H1 (cell line): ENCODE results near the gene KCNV2. TPM values are rescaled to one million over a fixed set of nuclear protein-coding genes. Genes with fewer than 3 reads are reported as not detected.

Experiments
- CTCF ChIA-PET: fragments of 300-600 bp; sonication (Branson Sonifier 250); formaldehyde crosslinking; loops from one replicate; lab custom pipeline; 2021; ENCODE audit not compliant: partially characterized antibody; lab: Charles Lee
- POLR2A ChIA-PET: fragments of 300-600 bp; sonication (Branson Sonifier 250); formaldehyde crosslinking; loops from one replicate; lab custom pipeline; 2021; ENCODE audit warnings: inconsistent platforms; ENCODE audit not compliant: partially characterized antibody; lab: Charles Lee
- DNase-seq, 2 experiments: peaks; one replicate each; pipeline versions ENCODE4 v3.0.0 to v3.0.0-alpha.2; 2010 to 2022; ENCODE audit warnings: low spot score in 2 of 2, low read depth in 1 of 2, mixed read lengths in 1 of 2
- FAIRE-seq: peaks from 2 replicates; lab custom pipeline; 2011; peaks lifted over from hg19 to GRCh38; lab: Jason Lieb, UNC
- H2AFZ ChIP-seq: 2 replicates; pipeline ENCODE4 v1.8.1; 2012; ENCODE audit warnings: low read length, inconsistent platforms
- H2AK5ac ChIP-seq: 2 replicates; pipeline ENCODE4 v1.6.1; 2013; ENCODE audit warnings: low read depth, low read length
- H2BK120ac ChIP-seq: replicated peaks from 2 replicates; pipeline ENCODE3; 2013; ENCODE audit warnings: low read depth, low read length, inconsistent platforms
- H2BK12ac ChIP-seq: 2 replicates; pipeline ENCODE4 v1.6.1; 2013; ENCODE audit warnings: low read depth, low read length
- H2BK15ac ChIP-seq: 2 replicates; pipeline ENCODE4 v1.6.1; 2013; ENCODE audit warnings: low read length
- H2BK20ac ChIP-seq: 2 replicates; pipeline ENCODE4 v1.6.1; 2013; ENCODE audit warnings: low read length
- H2BK5ac ChIP-seq: 2 replicates; pipeline ENCODE4 v1.6.1; 2013; ENCODE audit warnings: low read depth, low read length
- H3K14ac ChIP-seq: 2 replicates; pipeline ENCODE4 v1.6.1; 2013; ENCODE audit warnings: inconsistent platforms; ENCODE audit not compliant: insufficient read length
- H3K18ac ChIP-seq: 2 replicates; pipeline ENCODE4 v1.6.1; 2013; ENCODE audit warnings: low read length; ENCODE audit errors: extremely low read depth
- H3K23ac ChIP-seq: 2 replicates; pipeline ENCODE4 v1.6.1; 2013; ENCODE audit warnings: inconsistent platforms; ENCODE audit not compliant: insufficient read length
- H3K23me2 ChIP-seq: 2 replicates; pipeline ENCODE4 v1.6.1; 2013; ENCODE audit warnings: low read depth, low read length
- H3K27ac ChIP-seq: 2 replicates; pipeline ENCODE4 v1.6.1; 2011; ENCODE audit warnings: low read depth, low read length, inconsistent platforms
- H3K27me3 ChIP-seq, 4 experiments: replicated peaks in 1 of 4; 1 replicate in 1 of 4; 2 replicates in 3 of 4; pipeline versions ENCODE4 v1.6.1 to v1.8.1; 2011 to 2013; ENCODE audit warnings: low read length in 3 of 4, mild to moderate bottlenecking in 3 of 4, inconsistent platforms in 2 of 4, mixed read lengths in 2 of 4, moderate library complexity in 1 of 4; ENCODE audit not compliant: control insufficient read depth in 3 of 4, insufficient read depth in 3 of 4; ENCODE audit errors: extremely low read depth in 1 of 4
- H3K36me3 ChIP-seq, 4 experiments: 2 replicates each; pipeline versions ENCODE4 v1.6.1 to v1.8.1; 2011 to 2013; ENCODE audit warnings: mild to moderate bottlenecking in 4 of 4, low read length in 3 of 4, moderate library complexity in 2 of 4, control low read depth in 1 of 4, inconsistent platforms in 1 of 4; ENCODE audit not compliant: insufficient read depth in 4 of 4, control insufficient read depth in 2 of 4
- H3K4ac ChIP-seq: replicated peaks from 2 replicates; pipeline ENCODE3; 2013; ENCODE audit warnings: low read length, low read depth, mixed read lengths, inconsistent platforms; ENCODE audit not compliant: insufficient read length
- H3K4me1 ChIP-seq, 4 experiments: replicated peaks in 1 of 4; 1 replicate in 1 of 4; 2 replicates in 3 of 4; pipeline versions ENCODE4 v1.6.1 to v1.8.1; 2011 to 2013; ENCODE audit warnings: low read length in 3 of 4, inconsistent platforms in 2 of 4, mixed read lengths in 1 of 4; ENCODE audit not compliant: insufficient read depth in 4 of 4, control insufficient read depth in 3 of 4
- H3K4me2 ChIP-seq, 2 experiments: 2 replicates each; pipeline versions ENCODE4 v1.6.1 to v1.8.1; 2011 to 2013; ENCODE audit warnings: low read depth in 2 of 2, low read length in 2 of 2, control low read depth in 1 of 2, inconsistent platforms in 1 of 2, mild to moderate bottlenecking in 1 of 2; ENCODE audit not compliant: insufficient read depth in 1 of 2
- H3K4me3 ChIP-seq, 4 experiments: fragments of 200-600, 300-600 bp in 1 of 4; sonication (generic), shearing (Covaris generic), sonication (Bioruptor Twin) in 1 of 4; 2 replicates each; pipeline versions ENCODE4 v1.5.1 to v1.8.1; 2011 to 2016; ENCODE audit warnings: low read length in 4 of 4, low read depth in 3 of 4, control low read depth in 2 of 4, inconsistent platforms in 2 of 4, mild to moderate bottlenecking in 2 of 4, mixed read lengths in 1 of 4, moderate library complexity in 1 of 4; ENCODE audit not compliant: insufficient read depth in 2 of 4; ENCODE audit errors: extremely low read depth in 1 of 4
- H3K56ac ChIP-seq: replicated peaks from 2 replicates; pipeline ENCODE3; 2013; ENCODE audit warnings: low read depth, mild to moderate bottlenecking, mixed read lengths, low read length, inconsistent platforms; ENCODE audit not compliant: insufficient read length
- H3K79me1 ChIP-seq: 2 replicates; pipeline ENCODE4 v1.6.1; 2013; ENCODE audit warnings: low read depth, low read length, control low read depth
- H3K79me2 ChIP-seq, 2 experiments: 2 replicates each; pipeline versions ENCODE4 v1.6.1 to v1.8.1; 2012 to 2013; ENCODE audit warnings: low read length in 2 of 2, mild to moderate bottlenecking in 2 of 2, inconsistent platforms in 1 of 2; ENCODE audit not compliant: insufficient read depth in 2 of 2, control insufficient read depth in 1 of 2
- H3K9ac ChIP-seq, 4 experiments: replicated peaks in 1 of 4; 1 replicate in 1 of 4; 2 replicates in 3 of 4; pipeline versions ENCODE4 v1.6.1 to v1.8.1; 2011 to 2013; ENCODE audit warnings: low read depth in 3 of 4, low read length in 3 of 4, control low read depth in 2 of 4, mild to moderate bottlenecking in 2 of 4, moderate library complexity in 2 of 4, inconsistent platforms in 1 of 4; ENCODE audit errors: extremely low read depth in 1 of 4
- H3K9me3 ChIP-seq, 2 experiments: 2 replicates each; pipeline versions ENCODE4 v1.6.1 to v1.8.1; 2012 to 2013; ENCODE audit warnings: mild to moderate bottlenecking in 2 of 2, moderate library complexity in 2 of 2, control low read depth in 1 of 2, inconsistent platforms in 1 of 2, low read depth in 1 of 2, low read length in 1 of 2, mixed read lengths in 1 of 2; ENCODE audit not compliant: insufficient read depth in 2 of 2
- H4K20me1 ChIP-seq, 2 experiments: replicated peaks in 1 of 2; 2 replicates each; pipeline versions ENCODE3 to v1.8.1; 2011 to 2013; ENCODE audit warnings: inconsistent platforms in 2 of 2, low read length in 2 of 2, mild to moderate bottlenecking in 1 of 2; ENCODE audit not compliant: insufficient read depth in 2 of 2, control insufficient read depth in 1 of 2
- H4K5ac ChIP-seq: 2 replicates; pipeline ENCODE4 v1.6.1; 2013; ENCODE audit warnings: low read length, low read depth, mixed read lengths, inconsistent platforms; ENCODE audit not compliant: insufficient read length
- H4K8ac ChIP-seq: 2 replicates; pipeline ENCODE4 v1.8.0; 2013; ENCODE audit warnings: mild to moderate bottlenecking, moderate library complexity, low read length, inconsistent platforms; ENCODE audit not compliant: insufficient read depth; ENCODE audit errors: extremely low read depth
- H4K91ac ChIP-seq: replicated peaks from 2 replicates; pipeline ENCODE3; 2013; ENCODE audit warnings: low read length, mixed read lengths, inconsistent platforms; ENCODE audit not compliant: insufficient read length
- FOSL1 ChIP-seq: IDR thresholded peaks from 2 replicates; pipeline ENCODE4 v1.6.1; 2011; ENCODE audit warnings: mild to moderate bottlenecking, low read depth, low read length, moderate library complexity; ENCODE audit not compliant: insufficient read depth
- JUND ChIP-seq: IDR thresholded peaks from 2 replicates; pipeline ENCODE4 v1.6.1; 2011; ENCODE audit warnings: mild to moderate bottlenecking, improper control_type of control experiment, low read length
- KDM5A ChIP-seq: fragments of 200-600 bp; IDR thresholded peaks from 2 replicates; pipeline ENCODE4 v1.7.1; 2012; ENCODE audit warnings: mild to moderate bottlenecking, low read length, inconsistent platforms, mixed read lengths
- POU5F1 ChIP-seq: IDR thresholded peaks from 2 replicates; pipeline ENCODE4 v1.6.1; 2011; ENCODE audit warnings: low read depth, mild to moderate bottlenecking, low read length, moderate library complexity
- SP4 ChIP-seq: IDR thresholded peaks from 2 replicates; pipeline ENCODE4 v1.6.1; 2012; ENCODE audit warnings: low read length, inconsistent platforms
- TEAD4 ChIP-seq: IDR thresholded peaks from 2 replicates; pipeline ENCODE4 v1.6.1; 2012; ENCODE audit warnings: low read depth, low read length, inconsistent platforms, mixed read lengths
- WGBS, 2 experiments: shearing (Covaris generic) in 1 of 2; methylation state at CpG; one replicate each; pipeline versions ENCODE4 v1.1.6 to v1.1.7; 2013 to 2015; ENCODE audit warnings: low lambda C conversion rate in 2 of 2, mixed read lengths in 2 of 2, inconsistent platforms in 1 of 2, low coverage in 1 of 2, missing lambda C conversion rate in 1 of 2; ENCODE audit not compliant: insufficient replicate concordance in 2 of 2, insufficient coverage in 1 of 2, insufficient read length in 1 of 2; ENCODE audit errors: extremely low coverage in 1 of 2, missing lambda C conversion rate in 1 of 2; 5-methylcytosine and 5-hydroxymethylcytosine counted together
- polyA plus RNA-seq, 7 experiments: library from polyadenylated mRNA; depleted of rRNA in 3 of 7; stranded (reverse) in 5 of 7; unstranded in 2 of 7; fragments of >200 nt in 5 of 7; fragments of 200-250 nt in 2 of 7; gene quantifications; 1 replicate in 5 of 7; 2 replicates in 1 of 7; 4 replicates in 1 of 7; pipeline versions ENCODE4 v1.2.1 to v1.2.3, GENCODE V29; 2011 to 2013; ENCODE audit warnings: missing spikeins in 2 of 7, mixed read lengths in 2 of 7
- total RNA-seq: library from RNA; stranded (reverse); fragmentation: NEBNext Ultra II Directional; extraction: Animal tissue kit (Norgen Biotek cat#: 25700); gene quantifications from 2 replicates; pipeline ENCODE4 v1.2.1, GENCODE V29; 2021
- TF ChIP-seq, protein P1 (sequence below): IDR thresholded peaks from 2 replicates; pipeline ENCODE4 v1.6.1; 2012; ENCODE audit warnings: inconsistent platforms

Gene KCNV2
- total and polyA plus RNA-seq, 2 of the 8 experiments (the other 6 are each of a cell fraction or from before 2014, with no cell fraction given): not detected

DNA sequence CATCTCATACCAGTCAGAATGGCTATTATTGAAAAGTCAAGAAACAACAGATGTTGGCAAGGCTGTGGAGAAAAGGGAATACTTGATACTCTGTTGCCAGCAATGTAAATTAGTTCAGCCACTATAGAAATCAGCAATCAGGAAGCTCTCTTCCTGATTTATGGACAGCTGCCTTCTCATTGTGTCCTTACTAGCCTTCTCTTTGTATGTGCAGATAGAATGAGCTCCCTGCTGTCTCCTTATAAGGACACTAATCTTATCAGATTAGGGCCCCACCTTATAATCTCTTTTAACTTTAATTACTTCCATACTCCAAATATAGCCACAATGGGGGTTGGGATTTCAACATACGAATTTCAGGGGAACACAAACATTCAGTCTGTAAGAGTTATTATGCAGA is 38.0 kb downstream of the KCNV2 start:
- WGBS, 2 experiments: 87% methylated on average over 1 of the region's 1 CpG; no CpG with 5 or more reads in 1 of the 2 experiments

More for the DNA sequence above, 38.0 kb downstream of the KCNV2 start:
- Histone ChIP-seq H3K9me3 (no peaks in the 10 kb centered on the region), H3K14ac (no peak overlapping the region), H3K56ac (no peak overlapping the region), H3K79me2 (no peaks in the 10 kb centered on the region), H3K23me2 (no peaks in the 10 kb centered on the region), H3K9ac (no peak overlapping the region), H2BK20ac (no peak overlapping the region), H2BK12ac (no peak overlapping the region), H4K20me1 (no peaks in the 10 kb centered on the region), H3K18ac (no peak overlapping the region), H2AK5ac (no peak overlapping the region), H2AFZ (no peak overlapping the region), H2BK5ac (no peak overlapping the region), H3K4me3 (no peak overlapping the region), H3K4me2 (no peak overlapping the region), H4K91ac (no peak overlapping the region), H3K79me1 (no peaks in the 10 kb centered on the region), H3K27ac (no peak overlapping the region), H3K23ac (no peak overlapping the region), H2BK120ac (no peak overlapping the region), H4K5ac (no peak overlapping the region), H3K4ac (no peak overlapping the region), H2BK15ac (no peak overlapping the region), H4K8ac (no peak overlapping the region), H3K36me3 (peaks cover 0 to 3% (median 0%) of the 10 kb centered on the region in 4 experiments; a peak in 1 of 8 replicates), H3K4me1 (peaks cover 0 to 7% (median under 1%) of the 10 kb centered on the region in 4 experiments; a peak in 1 of 7 replicates), H3K27me3 (no peaks in the 10 kb centered on the region)
- POLR2A ChIA-PET: interaction anchor here (1.0 kb wide), 1 partner anchor 10 kb away, joined by 3 read pairs; no protein-coding TSS in a partner anchor
- FAIRE-seq (no peak), DNase-seq (no peak)
- TF ChIP-seq POU5F1: no peak
- no peak for TF ChIP-seq TEAD4
- no peak for TF ChIP-seq FOSL1
- no peak for TF ChIP-seq JUND
- TF ChIP-seq KDM5A: no peak
- TF ChIP-seq SP4: no peak
- TF ChIP-seq, protein P1, sequence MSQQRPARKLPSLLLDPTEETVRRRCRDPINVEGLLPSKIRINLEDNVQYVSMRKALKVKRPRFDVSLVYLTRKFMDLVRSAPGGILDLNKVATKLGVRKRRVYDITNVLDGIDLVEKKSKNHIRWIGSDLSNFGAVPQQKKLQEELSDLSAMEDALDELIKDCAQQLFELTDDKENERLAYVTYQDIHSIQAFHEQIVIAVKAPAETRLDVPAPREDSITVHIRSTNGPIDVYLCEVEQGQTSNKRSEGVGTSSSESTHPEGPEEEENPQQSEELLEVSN: no peak
- CTCF ChIA-PET: interaction anchor here (0.6 to 1.3 kb wide), 2 partner anchors 42 to 70 kb away, joined by 3 read pairs; no protein-coding TSS in a partner anchor
